KBM-7 (cell line): Measurements from ENCODE around the gene TSPOAP1.

Source experiments
- DNase-seq: peaks from one replicate; pipeline ENCODE4 v3.0.0-alpha.2; 2015
- in situ Hi-C: fragments of 300-500 bp; cut with MboI; formaldehyde crosslinking; loops from 2 replicates; pipeline ENCODE4 v1.14.3; 2020; ENCODE audit warnings: low sequenced_read_pairs, low pct_unique_long_range_greater_than_20kb, mixed read lengths

TSPOAP1 gene

GRCh38 chr17:58363457-58364185, 35.0 kb upstream of the TSPOAP1 start:
- no peak for DNase-seq
- in situ Hi-C loops: no loop called here

GRCh38 chr17:58362368-58363014, 33.9 kb upstream of the TSPOAP1 start:
- no peak for DNase-seq
- in situ Hi-C loops: no loop called here

- in situ Hi-C loops: no loop called here
- DNase-seq: no peak
Measured at GRCh38 chr17:58360296-58361063, 31.9 kb upstream of the TSPOAP1 start.

GRCh38 chr17:58358408-58359172, 30.0 kb upstream of the TSPOAP1 start:
- DNase-seq: no peak
- in situ Hi-C loops: no loop called here

- in situ Hi-C loops: no loop called here
- no peak for DNase-seq
Measured at GRCh38 chr17:58357312-58358297, 29.0 kb upstream of the TSPOAP1 start.

- in situ Hi-C loops: no loop called here
- DNase-seq: no peak
Measured at GRCh38 chr17:58356231-58356630, 27.6 kb upstream of the TSPOAP1 start.

GRCh38 chr17:58354541-58355216, 26.1 kb upstream of the TSPOAP1 start:
- no peak for DNase-seq
- in situ Hi-C loops: no loop called here

GRCh38 chr17:58353389-58353825, 24.8 kb upstream of the TSPOAP1 start:
- in situ Hi-C loops: no loop called here
- no peak for DNase-seq

- DNase-seq: peak; percentile 71
- in situ Hi-C loops: no loop called here
Measured at GRCh38 chr17:58352596-58353388, 24.2 kb upstream of the TSPOAP1 start.

- DNase-seq: peak; percentile 96
- in situ Hi-C loops: no loop called here
Measured at GRCh38 chr17:58351831-58352595, 23.4 kb upstream of the TSPOAP1 start, which contains the start of gene SUPT4H1. TSS of gene SUPT4H1 (minus strand) at chr17:58352201. CDS start at chr17:58352135, 66 bp downstream.

- in situ Hi-C loops: no loop called here
Measured at GRCh38 chr17:58351182-58351581, 22.6 kb upstream of the TSPOAP1 start.

GRCh38 chr17:58348038-58348437, 19.4 kb upstream of the TSPOAP1 start:
- in situ Hi-C loops: no loop called here
- DNase-seq: no peak

More at GRCh38 chr17:58351182-58351581, 22.6 kb upstream of the TSPOAP1 start:
- DNase-seq: no peak

- in situ Hi-C loops: no loop called here
- DNase-seq: no peak
Measured at GRCh38 chr17:58345500-58345899, 16.9 kb upstream of the TSPOAP1 start.

- peak; percentile 59 for DNase-seq
- in situ Hi-C loops: no loop called here
Measured at GRCh38 chr17:58344791-58345157, 16.2 kb upstream of the TSPOAP1 start.

GRCh38 chr17:58344047-58344790, 15.6 kb upstream of the TSPOAP1 start:
- peak; percentile 83 for DNase-seq

GRCh38 chr17:58343131-58343530, 14.5 kb upstream of the TSPOAP1 start:
- in situ Hi-C loops: no loop called here
- no peak for DNase-seq

More at GRCh38 chr17:58344047-58344790, 15.6 kb upstream of the TSPOAP1 start:
- in situ Hi-C loops: no loop called here
